SU-DHL-6 (cell line): ENCODE results near the gene FAM47E.

Source experiments
- H2AFZ ChIP-seq: fragments of 200-600 bp; sonication (generic); 2 replicates; pipeline ENCODE4 v1.6.1; 2014; ENCODE audit warnings: low read depth, mild to moderate bottlenecking, moderate library complexity, mixed read lengths, antibody characterized with exemption, low read length; ENCODE audit not compliant: severe bottlenecking
- H3F3A ChIP-seq: fragments of 200-600 bp; shearing (Covaris generic); 2 replicates; pipeline ENCODE4 v1.6.0; 2016; ENCODE audit warnings: antibody characterized with exemption, mild to moderate bottlenecking; ENCODE audit not compliant: insufficient read depth
- H3K27ac ChIP-seq: fragments of 200-600 bp; sonication (generic); 2 replicates; pipeline ENCODE4 v1.5.1; 2016; ENCODE audit warnings: low read depth, mild to moderate bottlenecking, low read length, moderate library complexity, mixed read lengths
- H3K27me3 ChIP-seq: fragments of 200-600 bp; sonication (generic), shearing (Covaris generic); 2 replicates; pipeline ENCODE4 v1.6.0; 2014; ENCODE audit warnings: mild to moderate bottlenecking, low read length
- H3K36me3 ChIP-seq: fragments of 200-600 bp; sonication (generic); 2 replicates; pipeline ENCODE4 v1.6.1; 2014; ENCODE audit warnings: mild to moderate bottlenecking, low read length, mixed read lengths
- H3K4me2 ChIP-seq: fragments of 300-600, 200-600 bp; shearing (Covaris generic), sonication (generic); 2 replicates; pipeline ENCODE4 v1.6.0; 2014; ENCODE audit warnings: low read length, low read depth, mild to moderate bottlenecking; ENCODE audit not compliant: poor library complexity, severe bottlenecking
- H3K4me3 ChIP-seq: fragments of 200-600 bp; sonication (generic); 2 replicates; pipeline ENCODE4 v1.5.1; 2014; ENCODE audit warnings: antibody characterized with exemption, low read length, mild to moderate bottlenecking, mixed read lengths; ENCODE audit not compliant: insufficient read depth, poor library complexity, severe bottlenecking
- H3K79me2 ChIP-seq: fragments of 200-600 bp; sonication (generic); 2 replicates; pipeline ENCODE4 v1.6.1; 2014; ENCODE audit warnings: mild to moderate bottlenecking, low read length, moderate library complexity; ENCODE audit not compliant: insufficient read depth
- H3K9ac ChIP-seq: fragments of 200-600 bp; sonication (generic); 2 replicates; pipeline ENCODE4 v1.7.0; 2014; ENCODE audit warnings: mild to moderate bottlenecking, low read length
- H3K9me2 ChIP-seq: fragments of 200-600 bp; sonication (generic); replicated peaks from 2 replicates; pipeline ENCODE4 v1.6.1; 2014; ENCODE audit warnings: low read length; ENCODE audit not compliant: insufficient read depth
- H3K9me3 ChIP-seq: fragments of 200-600 bp; sonication (generic); 2 replicates; pipeline ENCODE4 v1.6.1; 2014; ENCODE audit warnings: low read length, mixed read lengths; ENCODE audit not compliant: insufficient read depth
- H4K20me1 ChIP-seq: fragments of 200-600 bp; sonication (generic); 2 replicates; pipeline ENCODE4 v1.6.1; 2014; ENCODE audit warnings: low read depth, mild to moderate bottlenecking, antibody characterized with exemption, low read length, moderate library complexity, mixed read lengths
- CTCF ChIP-seq: fragments of 200-600 bp; sonication (generic); IDR thresholded peaks from one replicate; pipeline ENCODE4 v1.5.1; 2017; ENCODE audit warnings: antibody characterized with exemption, mild to moderate bottlenecking, low read length, moderate library complexity; ENCODE audit not compliant: insufficient read depth, poor library complexity, severe bottlenecking
- EZH2phosphoT487 ChIP-seq: fragments of 200-600 bp; sonication (generic), shearing (Covaris generic); conservative IDR thresholded peaks from 2 replicates; pipeline ENCODE4 v1.6.1; 2018; ENCODE audit warnings: mild to moderate bottlenecking, antibody characterized with exemption, low read length, moderate library complexity, mixed read lengths

FAM47E gene

GRCh38 chr4:76235915-76236314 is 15.6 kb upstream of the FAM47E start:
- Histone ChIP-seq H2AFZ (no peak overlapping the region), H4K20me1 (no peaks in the 10 kb centered on the region), H3K79me2 (no peaks in the 10 kb centered on the region), H3K9ac (no peak overlapping the region), H3K9me2 (no peaks in the 10 kb centered on the region), H3K36me3 (no peaks in the 10 kb centered on the region), H3K27me3 (no peaks in the 10 kb centered on the region), H3F3A (no peaks in the 10 kb centered on the region), H3K4me3 (no peak overlapping the region), H3K4me2 (no peak overlapping the region), H3K9me3 (no peaks in the 10 kb centered on the region), H3K27ac (no peak overlapping the region)
- TF ChIP-seq CTCF = no peak
- TF ChIP-seq EZH2phosphoT487 = no peak

- no peak for TF ChIP-seq EZH2phosphoT487
- no peak for TF ChIP-seq CTCF
- H3K27ac ChIP-seq = no peak overlapping the region
Observed at GRCh38 chr4:76238236-76238635, 13.3 kb upstream of the FAM47E start.

GRCh38 chr4:76238701-76239100 is 12.8 kb upstream of the FAM47E start:
- no peak for TF ChIP-seq CTCF
- no peak for TF ChIP-seq EZH2phosphoT487
- Histone ChIP-seq H4K20me1 (no peaks in the 10 kb centered on the region), H2AFZ (no peak overlapping the region), H3F3A (no peaks in the 10 kb centered on the region), H3K9me2 (no peaks in the 10 kb centered on the region), H3K27ac (no peak overlapping the region), H3K9ac (no peak overlapping the region), H3K27me3 (no peaks in the 10 kb centered on the region), H3K4me3 (no peak overlapping the region), H3K36me3 (no peaks in the 10 kb centered on the region), H3K4me2 (no peak overlapping the region), H3K9me3 (no peaks in the 10 kb centered on the region), H3K79me2 (no peaks in the 10 kb centered on the region)

More at GRCh38 chr4:76238236-76238635, 13.3 kb upstream of the FAM47E start:
- Histone ChIP-seq H3K36me3 (no peaks in the 10 kb centered on the region), H3F3A (no peaks in the 10 kb centered on the region), H3K9ac (no peak overlapping the region), H2AFZ (no peak overlapping the region), H3K79me2 (no peaks in the 10 kb centered on the region), H3K9me3 (no peaks in the 10 kb centered on the region), H4K20me1 (no peaks in the 10 kb centered on the region), H3K4me2 (no peak overlapping the region), H3K4me3 (no peak overlapping the region), H3K9me2 (no peaks in the 10 kb centered on the region), H3K27me3 (no peaks in the 10 kb centered on the region)
